Measurements from ENCODE around the gene PDE4B. TPM values are rescaled to one million over a fixed set of nuclear protein-coding genes. Genes with fewer than 3 reads are reported as not detected.
"Not testable (repeated sequence)": the region's sequence is repeated elsewhere in the genome, so short reads cannot be mapped to it uniquely, and the experiment has no call there.

The PDE4B gene
- total RNA-seq, 4 donors from 2014 or later = 0.08 to 6.7 (median 3.4) TPM

GRCh38 chr1:66119148-66119547 lies 326.5 kb downstream of the PDE4B start:
- Histone ChIP-seq H3K27ac (no peak overlapping the region), H3K4me3 (no peak overlapping the region), H3K4me1 (no peaks in the 10 kb centered on the region), H3K27me3 (no peaks in the 10 kb centered on the region), H3K9me3 (no peaks in the 10 kb centered on the region), H3K36me3 (no peaks in the 10 kb centered on the region)
- WGBS, 2 donors = 59 to 60% methylated on average over 7 of the region's 7 CpGs
- DNase-seq = no peak
- intact Hi-C loops (cut with DNase I) = no loop called here
- TF ChIP-seq CTCF (IDR thresholded peaks at IDR 0.05) (no peak), POLR2A (IDR thresholded peaks at IDR 0.05) (no peak)

- intact Hi-C loops (cut with DNase I) = no loop called here
Measured at GRCh38 chr1:66124670-66125069, 332.0 kb downstream of the PDE4B start.

GRCh38 chr1:66128641-66129040 lies 335.9 kb downstream of the PDE4B start:
- DNase-seq; H3K9me3 ChIP-seq; H3K4me1 ChIP-seq; H3K27ac ChIP-seq; H3K27me3 ChIP-seq; intact Hi-C loops (cut with DNase I); H3K4me3 ChIP-seq; H3K36me3 ChIP-seq: not testable (repeated sequence)
- 52 to 68% methylated on average over 4 of the region's 4 CpGs for WGBS, 2 donors

More at GRCh38 chr1:66124670-66125069, 332.0 kb downstream of the PDE4B start:
- Histone ChIP-seq H3K36me3 (no peaks in the 10 kb centered on the region), H3K27me3 (no peaks in the 10 kb centered on the region), H3K9me3 (no peaks in the 10 kb centered on the region), H3K4me3 (no peak overlapping the region), H3K4me1 (no peaks in the 10 kb centered on the region), H3K27ac (no peak overlapping the region)
- TF ChIP-seq POLR2A (IDR thresholded peaks at IDR 0.05) = no peak
- no peak for DNase-seq
- 69 to 80% methylated on average over 5 of the region's 5 CpGs for WGBS, 2 donors

GRCh38 chr1:66132324-66132723 lies 339.6 kb downstream of the PDE4B start:
- no peak overlapping the region for H3K27ac ChIP-seq
- H3K36me3 ChIP-seq = no peaks in the 10 kb centered on the region
- no peaks in the 10 kb centered on the region for H3K9me3 ChIP-seq
- WGBS, 2 donors = 82 to 89% methylated on average over 5 of the region's 5 CpGs
- intact Hi-C loops (cut with DNase I) = no loop called here
- no peak overlapping the region for H3K4me3 ChIP-seq
- no peaks in the 10 kb centered on the region for H3K4me1 ChIP-seq
- TF ChIP-seq CTCF (IDR thresholded peaks at IDR 0.05) (no peak), POLR2A (IDR thresholded peaks at IDR 0.05) (no peak)
- no peaks in the 10 kb centered on the region for H3K27me3 ChIP-seq
- DNase-seq = no peak

GRCh38 chr1:66134004-66134403 lies 341.3 kb downstream of the PDE4B start:
- TF ChIP-seq CTCF (IDR thresholded peaks at IDR 0.05) = no peak
- no peak for TF ChIP-seq POLR2A (IDR thresholded peaks at IDR 0.05)
- Histone ChIP-seq H3K27me3 (no peaks in the 10 kb centered on the region), H3K4me1 (no peaks in the 10 kb centered on the region)

GRCh38 chr1:66135161-66135560 lies 342.5 kb downstream of the PDE4B start:
- WGBS, 2 donors = 68 to 70% methylated on average over 2 of the region's 2 CpGs
- intact Hi-C loops (cut with DNase I) = no loop called here
- no peak for TF ChIP-seq POLR2A (IDR thresholded peaks at IDR 0.05)
- TF ChIP-seq CTCF (IDR thresholded peaks at IDR 0.05) = no peak
- DNase-seq = no peak
- H3K27me3 ChIP-seq = no peaks in the 10 kb centered on the region
- H3K27ac ChIP-seq = no peak overlapping the region
- no peaks in the 10 kb centered on the region for H3K9me3 ChIP-seq
- H3K36me3 ChIP-seq = no peaks in the 10 kb centered on the region
- H3K4me1 ChIP-seq = no peaks in the 10 kb centered on the region
- H3K4me3 ChIP-seq = no peak overlapping the region

More at GRCh38 chr1:66134004-66134403, 341.3 kb downstream of the PDE4B start:
- DNase-seq = no peak
- H3K27ac ChIP-seq = no peak overlapping the region
- no peaks in the 10 kb centered on the region for H3K36me3 ChIP-seq
- no peak overlapping the region for H3K4me3 ChIP-seq
- WGBS, 2 donors = 67 to 90% methylated on average over 1 of the region's 1 CpG
- intact Hi-C loops (cut with DNase I) = no loop called here
- no peaks in the 10 kb centered on the region for H3K9me3 ChIP-seq

GRCh38 chr1:66136423-66136822 lies 343.7 kb downstream of the PDE4B start:
- intact Hi-C loops (cut with DNase I); H3K4me1 ChIP-seq; H3K36me3 ChIP-seq; H3K4me3 ChIP-seq; H3K9me3 ChIP-seq; H3K27me3 ChIP-seq; H3K27ac ChIP-seq; DNase-seq: not testable (repeated sequence)
- 27 to 76% methylated on average over 4 of the region's 4 CpGs for WGBS, 2 donors

Data from esophagus squamous epithelium (tissue), 5 donors.